SK-N-SH (cell line): Measurements from ENCODE around the gene ZNF25. TPM values are rescaled to one million over a fixed set of nuclear protein-coding genes. Genes with fewer than 3 reads are reported as not detected.

Experiments used
- CTCF ChIA-PET: fragments of 300-600, 350-600 bp; formaldehyde crosslinking; extraction: SDS; loops from one replicate; lab custom pipeline; 2021; lab: Yijun Ruan, JAX
- POLR2A ChIA-PET: fragments of 350-600 bp; sonication (Branson Sonifier 250); formaldehyde crosslinking; extraction: SDS; loops from one replicate; lab custom pipeline; 2020; ENCODE audit warnings: antibody characterized with exemption, inconsistent platforms; lab: Yijun Ruan, JAX
- DNase-seq: peaks from one replicate; pipeline ENCODE4 v3.0.0; 2012
- H2AFZ ChIP-seq: fragments of 200-600 bp; sonication (generic); 2 replicates; pipeline ENCODE4 v1.8.1; 2016; ENCODE audit warnings: antibody characterized with exemption, mild to moderate bottlenecking, low read depth
- H3F3A ChIP-seq: fragments of 200-600 bp; sonication (generic); replicated peaks from 2 replicates; pipeline ENCODE3; 2016; ENCODE audit warnings: antibody characterized with exemption, mild to moderate bottlenecking; ENCODE audit not compliant: insufficient read depth
- H3K27ac ChIP-seq, 2 experiments: fragments of 200-500 bp in 1 of 2; fragments of 200-600 bp in 1 of 2; sonication (Bioruptor generic) in 1 of 2; sonication (generic), shearing (Covaris generic) in 1 of 2; 2 replicates each; pipeline versions ENCODE4 v1.5.1 to v1.6.1; 2014 to 2016; ENCODE audit warnings: low read depth in 2 of 2, inconsistent platforms in 1 of 2, low read length in 1 of 2, mild to moderate bottlenecking in 1 of 2, mixed read lengths in 1 of 2
- H3K27me3 ChIP-seq: fragments of 200-600 bp; sonication (generic), shearing (Covaris generic); 2 replicates; pipeline ENCODE4 v1.6.1; 2016; ENCODE audit warnings: mixed run types; ENCODE audit not compliant: insufficient read depth
- H3K36me3 ChIP-seq, 2 experiments: fragments of 200-500 bp in 1 of 2; fragments of 200-600 bp in 1 of 2; sonication (Bioruptor generic) in 1 of 2; sonication (generic) in 1 of 2; replicated peaks in 1 of 2; 2 replicates each; pipeline versions ENCODE3 to v1.5.1; 2014 to 2016; ENCODE audit warnings: low read length in 1 of 2, mild to moderate bottlenecking in 1 of 2; ENCODE audit not compliant: insufficient read depth in 2 of 2, control insufficient read depth in 1 of 2
- H3K4me1 ChIP-seq, 2 experiments: fragments of 200-500 bp in 1 of 2; fragments of 200-600 bp in 1 of 2; sonication (Bioruptor generic) in 1 of 2; sonication (generic), shearing (Covaris generic) in 1 of 2; 2 replicates each; pipeline versions ENCODE4 v1.5.1 to v1.6.1; 2014 to 2016; ENCODE audit warnings: low read depth in 1 of 2, low read length in 1 of 2, mixed run types in 1 of 2; ENCODE audit not compliant: insufficient read depth in 2 of 2, control insufficient read depth in 1 of 2
- H3K4me2 ChIP-seq: fragments of 200-600 bp; sonication (generic), shearing (Covaris generic); 2 replicates; pipeline ENCODE4 v1.6.1; 2017; ENCODE audit warnings: mixed run types
- H3K4me3 ChIP-seq, 2 experiments: fragments of 200-500 bp in 1 of 2; fragments of 200-600 bp in 1 of 2; sonication (Bioruptor generic) in 1 of 2; sonication (generic), shearing (Covaris generic) in 1 of 2; 2 replicates each; pipeline versions ENCODE4 v1.5.1 to v1.8.1; 2014 to 2016; ENCODE audit warnings: low read depth in 2 of 2, inconsistent platforms in 1 of 2, low read length in 1 of 2, mild to moderate bottlenecking in 1 of 2, mixed read lengths in 1 of 2, moderate library complexity in 1 of 2
- H3K79me2 ChIP-seq: fragments of 200-600 bp; sonication (generic); 2 replicates; pipeline ENCODE4 v1.8.1; 2017; ENCODE audit warnings: mild to moderate bottlenecking; ENCODE audit not compliant: insufficient read depth
- H3K9ac ChIP-seq: fragments of 200-600 bp; sonication (generic); 2 replicates; pipeline ENCODE4 v1.6.1; 2017; ENCODE audit warnings: mixed run types
- H3K9me2 ChIP-seq: fragments of 200-600 bp; sonication (generic); 2 replicates; pipeline ENCODE4 v1.6.1; 2017; ENCODE audit warnings: mixed run types
- H3K9me3 ChIP-seq: fragments of 200-600 bp; sonication (generic); 2 replicates; pipeline ENCODE4 v1.6.1; 2017; ENCODE audit warnings: mixed run types, mild to moderate bottlenecking, moderate library complexity
- H4K20me1 ChIP-seq: fragments of 200-600 bp; sonication (generic); 2 replicates; pipeline ENCODE4 v1.6.1; 2017; ENCODE audit warnings: mild to moderate bottlenecking, mixed run types; ENCODE audit not compliant: insufficient read depth
- CHD2 ChIP-seq: fragments of 150-350 bp; IDR thresholded peaks from 2 replicates; pipeline ENCODE4 v1.6.1; 2018; ENCODE audit warnings: low read length; ENCODE audit not compliant: partially characterized antibody
- ELF1 ChIP-seq: IDR thresholded peaks from 2 replicates; pipeline ENCODE4 v1.4.0; 2012
- EP300 ChIP-seq, 2 experiments: IDR thresholded peaks; 2 replicates each; pipeline versions ENCODE4 v1.4.0 to v1.6.1; 2012; ENCODE audit warnings: borderline replicate concordance in 1 of 2, low read depth in 1 of 2, low read length in 1 of 2
- GATA2 ChIP-seq: sonication (generic); formaldehyde crosslinking; IDR thresholded peaks from 2 replicates; pipeline ENCODE4 v1.5.0; 2020; ENCODE audit warnings: mild to moderate bottlenecking, missing genetic modification reagents
- JUND ChIP-seq: IDR thresholded peaks from 2 replicates; pipeline ENCODE4 v1.4.0; 2012
- MEF2A ChIP-seq: IDR thresholded peaks from 2 replicates; pipeline ENCODE4 v1.4.0; 2012; ENCODE audit warnings: low read depth, borderline replicate concordance
- MXI1 ChIP-seq: IDR thresholded peaks from 2 replicates; pipeline ENCODE4 v1.6.1; 2012; ENCODE audit warnings: mild to moderate bottlenecking, low read depth, low read length, improper control_type of control experiment
- NFIC ChIP-seq: IDR thresholded peaks from 2 replicates; pipeline ENCODE4 v1.4.0; 2012; ENCODE audit warnings: borderline replicate concordance
- NRF1 ChIP-seq: IDR thresholded peaks from 2 replicates; pipeline ENCODE4 v1.6.1; 2012; ENCODE audit warnings: low read depth, mild to moderate bottlenecking, low read length
- PBX3 ChIP-seq: IDR thresholded peaks from 2 replicates; pipeline ENCODE4; 2012
- POLR2AphosphoS5 ChIP-seq: IDR thresholded peaks from 2 replicates; pipeline ENCODE4 v1.6.1; 2012; ENCODE audit warnings: low read depth, low read length
- RXRA ChIP-seq: IDR thresholded peaks from 2 replicates; pipeline ENCODE4 v1.4.0; 2012; ENCODE audit warnings: low read depth, mild to moderate bottlenecking, borderline replicate concordance
- SIN3A ChIP-seq: IDR thresholded peaks from 2 replicates; pipeline ENCODE4 v1.6.1; 2012; ENCODE audit warnings: low read depth, mild to moderate bottlenecking, low read length, moderate library complexity, borderline replicate concordance
- SMC3 ChIP-seq: IDR thresholded peaks from 2 replicates; pipeline ENCODE4 v1.6.1; 2012; ENCODE audit warnings: low read depth, low read length, improper control_type of control experiment
- WGBS: methylation state at CpG from one replicate; pipeline ENCODE4 v1.1.6; 2017; ENCODE audit warnings: low lambda C conversion rate; 5-methylcytosine and 5-hydroxymethylcytosine counted together
- polyA plus RNA-seq, 3 experiments: library from polyadenylated mRNA; depleted of rRNA; stranded (reverse); fragments of >200 nt; gene quantifications; 2 replicates each; pipeline ENCODE4 v1.2.3, GENCODE V29; 2012
- TF ChIP-seq, protein P1 (sequence below): IDR thresholded peaks from 2 replicates; pipeline ENCODE4 v1.6.1; 2012; ENCODE audit warnings: mild to moderate bottlenecking, low read depth, low read length, moderate library complexity
- TF ChIP-seq, protein P2 (sequence below): IDR thresholded peaks from 2 replicates; pipeline ENCODE4 v1.4.0; 2012; ENCODE audit warnings: low read depth, borderline replicate concordance
- TF ChIP-seq, protein P3 (sequence below): fragments of 150-350 bp; IDR thresholded peaks from 2 replicates; pipeline ENCODE4 v1.6.1; 2016; ENCODE audit warnings: mild to moderate bottlenecking, low read depth, low read length
- TF ChIP-seq, protein P4 (sequence below): fragments of 200-600 bp; sonication (generic); IDR thresholded peaks from 2 replicates; pipeline ENCODE4 v1.6.1; 2017; ENCODE audit warnings: antibody characterized with exemption, mild to moderate bottlenecking, moderate library complexity
- TF ChIP-seq, protein P5 (sequence below): IDR thresholded peaks from 2 replicates; pipeline ENCODE4 v1.4.0; 2012; ENCODE audit warnings: low read depth, borderline replicate concordance
- TF ChIP-seq, protein P6 (sequence below): IDR thresholded peaks from 2 replicates; pipeline ENCODE4 v1.4.0; 2012; ENCODE audit warnings: low read depth

Gene ZNF25
- polyA plus RNA-seq (2012; rRNA removed): 3.6 and 5.6 TPM in 2 replicates
- 5.8 and 6.9 TPM in 2 replicates for polyA plus RNA-seq (2012; cell fraction: cytosol; rRNA removed)
- polyA plus RNA-seq (2012; cell fraction: nucleus; rRNA removed): 6.7 and 12.0 TPM in 2 replicates

- WGBS: 1% methylated on average over 33 of the region's 66 CpGs
- CTCF ChIA-PET: interaction anchor here (0.6 to 1.7 kb wide), 18 partner anchors 9 to 119 kb away, joined by 3 to 10 read pairs (median 4); partner anchors contain the start of genes ZNF248, ZNF33A and ZNF37A
- peak within 1 kb of the TSS; percentile 97 for H3K4me2 ChIP-seq
- POLR2A ChIA-PET: interaction anchor here (1.2 to 1.4 kb wide), 4 partner anchors 28 to 119 kb away, joined by 3 to 7 read pairs (median 4); partner anchors contain the start of genes ZNF248 and ZNF33A
- H3K36me3 ChIP-seq: no peaks in the 10 kb centered on the region
- H3K9me2 ChIP-seq: no peaks in the 10 kb centered on the region
- H2AFZ ChIP-seq: peak within 1 kb of the TSS; percentile 95
- H3K4me1 ChIP-seq: no peaks in the 10 kb centered on the region; a peak in 2 of 4 replicates
- H3K27ac ChIP-seq: peak within 1 kb of the TSS; percentile 74 to 89
- peak within 1 kb of the TSS; percentile 76 to 90 for H3K4me3 ChIP-seq
- peak within 1 kb of the TSS; percentile 86 for H3K9ac ChIP-seq
- peak; percentile 93 for DNase-seq
- 0 out of 2 replicates have a peak, but pooled peaks cover 6% of the 10 kb centered on the region for H3K9me3 ChIP-seq
- no peaks in the 10 kb centered on the region for H3K27me3 ChIP-seq
- H3K79me2 ChIP-seq: peaks cover 35% of the 10 kb centered on the region
- peaks cover 9% of the 10 kb centered on the region for H3F3A ChIP-seq
- no peaks in the 10 kb centered on the region for H4K20me1 ChIP-seq
- TF ChIP-seq NFIC (no peak), POLR2AphosphoS5 (peak; percentile 78), MXI1 (peak; percentile 66), CHD2 (peak; percentile 83), NRF1 (peak; percentile 81), JUND (no peak), GATA2 (CRISPR knock-in tag) (no peak), MEF2A (no peak), SMC3 (peak; percentile 65), ELF1 (peak; percentile 51; the same call in 1 of the 2 replicates), SIN3A (peak; percentile 9; the same call in 1 of the 2 replicates), RXRA (no peak), EP300 (IDR thresholded peaks at IDR 0.05; ENCODE audit: borderline replicate concordance in 1 of 2, low read depth in 1 of 2, low read length in 1 of 2) (no peak), PBX3 (peak; percentile 46; the same call in 1 of the 2 replicates)
- TF ChIP-seq, protein P1, sequence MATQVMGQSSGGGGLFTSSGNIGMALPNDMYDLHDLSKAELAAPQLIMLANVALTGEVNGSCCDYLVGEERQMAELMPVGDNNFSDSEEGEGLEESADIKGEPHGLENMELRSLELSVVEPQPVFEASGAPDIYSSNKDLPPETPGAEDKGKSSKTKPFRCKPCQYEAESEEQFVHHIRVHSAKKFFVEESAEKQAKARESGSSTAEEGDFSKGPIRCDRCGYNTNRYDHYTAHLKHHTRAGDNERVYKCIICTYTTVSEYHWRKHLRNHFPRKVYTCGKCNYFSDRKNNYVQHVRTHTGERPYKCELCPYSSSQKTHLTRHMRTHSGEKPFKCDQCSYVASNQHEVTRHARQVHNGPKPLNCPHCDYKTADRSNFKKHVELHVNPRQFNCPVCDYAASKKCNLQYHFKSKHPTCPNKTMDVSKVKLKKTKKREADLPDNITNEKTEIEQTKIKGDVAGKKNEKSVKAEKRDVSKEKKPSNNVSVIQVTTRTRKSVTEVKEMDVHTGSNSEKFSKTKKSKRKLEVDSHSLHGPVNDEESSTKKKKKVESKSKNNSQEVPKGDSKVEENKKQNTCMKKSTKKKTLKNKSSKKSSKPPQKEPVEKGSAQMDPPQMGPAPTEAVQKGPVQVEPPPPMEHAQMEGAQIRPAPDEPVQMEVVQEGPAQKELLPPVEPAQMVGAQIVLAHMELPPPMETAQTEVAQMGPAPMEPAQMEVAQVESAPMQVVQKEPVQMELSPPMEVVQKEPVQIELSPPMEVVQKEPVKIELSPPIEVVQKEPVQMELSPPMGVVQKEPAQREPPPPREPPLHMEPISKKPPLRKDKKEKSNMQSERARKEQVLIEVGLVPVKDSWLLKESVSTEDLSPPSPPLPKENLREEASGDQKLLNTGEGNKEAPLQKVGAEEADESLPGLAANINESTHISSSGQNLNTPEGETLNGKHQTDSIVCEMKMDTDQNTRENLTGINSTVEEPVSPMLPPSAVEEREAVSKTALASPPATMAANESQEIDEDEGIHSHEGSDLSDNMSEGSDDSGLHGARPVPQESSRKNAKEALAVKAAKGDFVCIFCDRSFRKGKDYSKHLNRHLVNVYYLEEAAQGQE: no peak
- TF ChIP-seq, protein P2, sequence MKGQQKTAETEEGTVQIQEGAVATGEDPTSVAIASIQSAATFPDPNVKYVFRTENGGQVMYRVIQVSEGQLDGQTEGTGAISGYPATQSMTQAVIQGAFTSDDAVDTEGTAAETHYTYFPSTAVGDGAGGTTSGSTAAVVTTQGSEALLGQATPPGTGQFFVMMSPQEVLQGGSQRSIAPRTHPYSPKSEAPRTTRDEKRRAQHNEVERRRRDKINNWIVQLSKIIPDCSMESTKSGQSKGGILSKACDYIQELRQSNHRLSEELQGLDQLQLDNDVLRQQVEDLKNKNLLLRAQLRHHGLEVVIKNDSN: no peak
- TF ChIP-seq, protein P3, sequence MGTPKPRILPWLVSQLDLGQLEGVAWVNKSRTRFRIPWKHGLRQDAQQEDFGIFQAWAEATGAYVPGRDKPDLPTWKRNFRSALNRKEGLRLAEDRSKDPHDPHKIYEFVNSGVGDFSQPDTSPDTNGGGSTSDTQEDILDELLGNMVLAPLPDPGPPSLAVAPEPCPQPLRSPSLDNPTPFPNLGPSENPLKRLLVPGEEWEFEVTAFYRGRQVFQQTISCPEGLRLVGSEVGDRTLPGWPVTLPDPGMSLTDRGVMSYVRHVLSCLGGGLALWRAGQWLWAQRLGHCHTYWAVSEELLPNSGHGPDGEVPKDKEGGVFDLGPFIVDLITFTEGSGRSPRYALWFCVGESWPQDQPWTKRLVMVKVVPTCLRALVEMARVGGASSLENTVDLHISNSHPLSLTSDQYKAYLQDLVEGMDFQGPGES: no peak
- TF ChIP-seq, protein P4, sequence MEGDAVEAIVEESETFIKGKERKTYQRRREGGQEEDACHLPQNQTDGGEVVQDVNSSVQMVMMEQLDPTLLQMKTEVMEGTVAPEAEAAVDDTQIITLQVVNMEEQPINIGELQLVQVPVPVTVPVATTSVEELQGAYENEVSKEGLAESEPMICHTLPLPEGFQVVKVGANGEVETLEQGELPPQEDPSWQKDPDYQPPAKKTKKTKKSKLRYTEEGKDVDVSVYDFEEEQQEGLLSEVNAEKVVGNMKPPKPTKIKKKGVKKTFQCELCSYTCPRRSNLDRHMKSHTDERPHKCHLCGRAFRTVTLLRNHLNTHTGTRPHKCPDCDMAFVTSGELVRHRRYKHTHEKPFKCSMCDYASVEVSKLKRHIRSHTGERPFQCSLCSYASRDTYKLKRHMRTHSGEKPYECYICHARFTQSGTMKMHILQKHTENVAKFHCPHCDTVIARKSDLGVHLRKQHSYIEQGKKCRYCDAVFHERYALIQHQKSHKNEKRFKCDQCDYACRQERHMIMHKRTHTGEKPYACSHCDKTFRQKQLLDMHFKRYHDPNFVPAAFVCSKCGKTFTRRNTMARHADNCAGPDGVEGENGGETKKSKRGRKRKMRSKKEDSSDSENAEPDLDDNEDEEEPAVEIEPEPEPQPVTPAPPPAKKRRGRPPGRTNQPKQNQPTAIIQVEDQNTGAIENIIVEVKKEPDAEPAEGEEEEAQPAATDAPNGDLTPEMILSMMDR: peak; percentile 85
- TF ChIP-seq, protein P5, sequence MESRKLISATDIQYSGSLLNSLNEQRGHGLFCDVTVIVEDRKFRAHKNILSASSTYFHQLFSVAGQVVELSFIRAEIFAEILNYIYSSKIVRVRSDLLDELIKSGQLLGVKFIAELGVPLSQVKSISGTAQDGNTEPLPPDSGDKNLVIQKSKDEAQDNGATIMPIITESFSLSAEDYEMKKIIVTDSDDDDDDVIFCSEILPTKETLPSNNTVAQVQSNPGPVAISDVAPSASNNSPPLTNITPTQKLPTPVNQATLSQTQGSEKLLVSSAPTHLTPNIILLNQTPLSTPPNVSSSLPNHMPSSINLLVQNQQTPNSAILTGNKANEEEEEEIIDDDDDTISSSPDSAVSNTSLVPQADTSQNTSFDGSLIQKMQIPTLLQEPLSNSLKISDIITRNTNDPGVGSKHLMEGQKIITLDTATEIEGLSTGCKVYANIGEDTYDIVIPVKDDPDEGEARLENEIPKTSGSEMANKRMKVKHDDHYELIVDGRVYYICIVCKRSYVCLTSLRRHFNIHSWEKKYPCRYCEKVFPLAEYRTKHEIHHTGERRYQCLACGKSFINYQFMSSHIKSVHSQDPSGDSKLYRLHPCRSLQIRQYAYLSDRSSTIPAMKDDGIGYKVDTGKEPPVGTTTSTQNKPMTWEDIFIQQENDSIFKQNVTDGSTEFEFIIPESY: no peak
- TF ChIP-seq, protein P6, sequence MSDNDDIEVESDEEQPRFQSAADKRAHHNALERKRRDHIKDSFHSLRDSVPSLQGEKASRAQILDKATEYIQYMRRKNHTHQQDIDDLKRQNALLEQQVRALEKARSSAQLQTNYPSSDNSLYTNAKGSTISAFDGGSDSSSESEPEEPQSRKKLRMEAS: peak; percentile 70
These were observed at the start of gene ZNF25 for GRCh38 chr10:37976091-37976879. ZNF25 (minus strand) TSS chr10:37976647; CDS start chr10:37971722, 4,925 bp downstream.
